Activated CD8-positive, alpha-beta memory T cell treated with anti-CD3 and anti-CD28 coated beads, Interleukin-2, amount 50 U/mL, for 24 hours (primary cell): ENCODE results near the gene ACTRT2.

Experiments used
- DNase-seq: peaks from one replicate; pipeline ENCODE4 v3.0.0-alpha.2; 2020; ENCODE audit errors: extremely low read depth

Gene ACTRT2

GRCh38 chr1:3068564-3069431, 47.5 kb downstream of the ACTRT2 start, which contains the start of gene PRDM16:
PRDM16 (plus strand) TSS chr1:3069203; CDS start chr1:3069260, 57 bp downstream.
- no peak for DNase-seq

- no peak for DNase-seq
These were observed 48.4 kb downstream of the ACTRT2 start for GRCh38 chr1:3069491-3070308.

- no peak for DNase-seq
These were observed 49.0 kb downstream of the ACTRT2 start for GRCh38 chr1:3070309-3070643.

- no peak for DNase-seq
These were observed 49.6 kb downstream of the ACTRT2 start for GRCh38 chr1:3070644-3071564.

GRCh38 chr1:3071565-3072390, 50.5 kb downstream of the ACTRT2 start:
- DNase-seq: no peak
